ENCODE results near the gene SELENOI.

The SELENOI gene

GRCh38 chr2:26438526-26438925, 92.6 kb downstream of the SELENOI start:
- TF ChIP-seq CTCF (IDR thresholded peaks at IDR 0.05; ENCODE audit: insufficient read depth, missing control alignments): no peak
- FAIRE-seq (peak; percentile 29), DNase-seq (ENCODE audit: insufficient read length, low spot score) (no peak)

- FAIRE-seq (no peak), DNase-seq (ENCODE audit: insufficient read length, low spot score) (no peak)
- no peak for TF ChIP-seq CTCF (IDR thresholded peaks at IDR 0.05; ENCODE audit: insufficient read depth, missing control alignments)
Observed at GRCh38 chr2:26438926-26439325, 93.0 kb downstream of the SELENOI start.

DNA sequence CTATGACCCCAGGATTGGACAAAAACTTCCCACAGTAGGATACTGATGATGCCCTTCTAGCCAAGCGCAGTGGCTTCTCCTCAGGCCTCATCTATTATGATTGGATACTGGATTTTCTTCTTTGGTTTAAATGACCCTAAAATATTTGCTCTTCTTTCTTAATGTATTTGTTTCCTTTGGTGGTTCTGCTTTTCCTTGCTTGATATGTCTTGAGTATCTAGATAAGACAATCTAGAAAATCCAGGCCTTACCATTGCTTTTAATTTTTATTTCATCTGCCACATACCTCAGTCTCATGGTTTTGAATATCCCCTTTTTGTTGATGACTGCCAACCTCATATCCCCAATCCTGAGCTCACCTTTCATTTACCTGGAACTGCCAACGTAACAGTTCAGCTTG, 96.4 kb downstream of the SELENOI start:
- no peak for DNase-seq (ENCODE audit: insufficient read length, low spot score)
- FAIRE-seq: no peak
- TF ChIP-seq CTCF (IDR thresholded peaks at IDR 0.05; ENCODE audit: insufficient read depth, missing control alignments): no peak

DNA sequence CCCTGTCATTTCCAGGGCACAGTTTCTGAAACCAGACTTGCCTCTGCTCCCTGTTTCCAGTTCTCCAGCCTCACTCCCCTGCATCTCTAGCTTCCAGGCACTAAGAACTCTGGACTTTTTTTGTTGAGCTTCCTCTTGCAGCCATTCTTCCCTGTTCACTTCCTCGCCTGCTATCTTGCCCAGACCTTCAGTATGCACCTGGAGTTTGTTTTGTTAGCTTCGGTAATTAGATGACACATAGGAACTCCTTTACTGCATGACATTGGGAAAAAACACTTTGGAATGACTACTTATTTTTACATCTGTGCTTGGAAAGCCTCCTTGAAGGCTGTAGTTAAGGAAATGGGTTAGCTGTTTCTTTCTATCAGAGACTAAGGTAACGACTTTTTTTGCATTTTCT, 96.8 kb downstream of the SELENOI start:
- FAIRE-seq (no peak), DNase-seq (ENCODE audit: insufficient read length, low spot score) (no peak)
- TF ChIP-seq CTCF (IDR thresholded peaks at IDR 0.05; ENCODE audit: insufficient read depth, missing control alignments): no peak

DNA sequence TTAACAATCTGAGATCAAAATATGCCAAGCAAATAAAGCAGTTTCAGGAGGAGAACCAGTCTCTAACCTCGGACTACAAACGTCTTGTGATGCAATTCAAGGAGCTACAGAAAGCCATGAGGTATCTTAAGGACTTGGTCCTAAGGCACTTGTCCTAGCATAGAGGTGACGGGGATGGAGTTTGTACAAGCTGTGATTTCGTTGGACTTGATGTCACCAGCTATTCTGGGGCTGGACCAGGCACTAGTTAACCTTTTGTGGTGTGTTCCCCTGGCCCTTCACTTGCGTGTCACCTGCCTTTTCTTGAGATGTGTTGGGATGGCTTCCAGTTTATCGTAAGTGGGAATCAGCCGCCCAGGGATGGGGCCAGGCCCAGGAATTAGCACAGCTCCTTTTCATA, 98.3 kb downstream of the SELENOI start:
- no peak for DNase-seq (ENCODE audit: insufficient read length, low spot score)
- TF ChIP-seq CTCF (IDR thresholded peaks at IDR 0.05; ENCODE audit: insufficient read depth, missing control alignments): no peak
- FAIRE-seq: no peak
